GM19099 (cell line): ENCODE results near the gene ADAMTS3.

Experiments used
- POLR2A ChIP-seq: IDR thresholded peaks from 3 replicates; pipeline ENCODE4 v1.6.1; 2011; ENCODE audit warnings: low read depth; ENCODE audit not compliant: insufficient read length; ENCODE audit errors: extremely low read depth

ADAMTS3 gene

GRCh38 chr4:72323227-72323626 is 245.8 kb downstream of the ADAMTS3 start:
- TF ChIP-seq POLR2A: no peak

DNA sequence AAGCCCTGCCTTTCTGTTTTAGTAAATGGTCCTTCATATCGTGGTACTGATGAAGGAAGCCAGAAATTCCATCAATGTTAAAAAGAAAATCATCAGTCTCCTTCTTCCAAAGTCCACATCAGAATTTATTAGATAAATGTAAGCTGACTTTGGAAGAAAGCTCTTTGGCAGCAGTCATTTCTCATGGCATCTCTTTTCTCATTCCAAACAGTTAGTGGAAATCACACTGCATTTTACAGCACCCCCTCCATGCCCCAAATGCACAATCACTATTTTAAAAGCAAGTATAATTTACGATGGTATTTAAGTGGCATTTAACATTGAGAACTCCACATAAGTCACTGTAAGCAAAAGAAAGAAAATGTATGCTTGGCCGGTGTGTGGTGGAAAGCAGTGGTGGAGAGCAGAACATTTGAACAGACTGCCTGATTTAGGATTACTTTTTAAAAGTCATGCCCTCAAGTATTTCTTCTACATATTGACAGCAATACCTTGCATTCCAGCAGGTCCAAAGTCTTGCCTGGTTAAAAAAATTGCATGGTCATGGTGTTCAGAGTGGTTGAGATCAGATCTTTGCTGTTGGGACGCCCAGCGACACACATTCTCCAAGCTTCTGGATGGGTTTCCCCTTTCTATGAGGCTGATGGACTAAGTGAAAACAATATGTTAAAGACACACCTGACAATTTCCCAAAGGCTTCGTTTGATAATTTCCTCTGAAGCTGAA is 248.6 kb downstream of the ADAMTS3 start:
- TF ChIP-seq POLR2A: no peak

GRCh38 chr4:72319601-72320021 is 249.4 kb downstream of the ADAMTS3 start:
- no peak for TF ChIP-seq POLR2A

DNA sequence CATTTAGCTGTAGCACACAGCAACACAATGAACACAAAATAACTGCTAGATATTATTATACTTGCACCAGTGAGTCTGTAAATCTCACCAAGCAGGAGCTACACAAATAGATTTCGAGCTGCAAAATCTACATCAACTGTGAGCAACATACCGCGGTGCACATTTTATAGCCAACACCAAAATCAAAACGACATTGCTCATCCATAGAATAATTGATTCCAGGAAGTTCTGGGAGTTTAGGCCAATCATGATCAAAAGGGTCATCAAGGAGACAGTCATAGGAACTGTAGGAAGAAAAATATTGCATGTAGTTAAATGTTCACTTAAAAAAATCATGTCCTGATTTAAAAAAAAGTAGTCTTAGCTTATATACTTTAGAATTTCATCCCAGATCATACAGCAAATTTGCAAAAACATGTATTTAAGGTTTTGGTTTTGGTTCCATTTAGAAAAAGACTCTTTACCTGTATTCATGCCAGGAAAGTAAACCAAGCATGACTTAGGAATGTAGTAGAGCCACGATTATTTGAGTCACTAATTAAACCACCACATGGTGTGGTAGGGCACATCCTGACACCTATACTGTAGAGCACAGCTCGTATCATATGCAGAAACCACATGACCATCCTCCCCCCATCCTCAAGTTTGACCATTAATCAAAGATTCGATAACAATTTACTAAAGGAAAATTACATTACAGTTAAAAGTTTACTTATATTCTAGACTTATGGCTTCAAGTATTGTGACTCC is 250.4 kb downstream of the ADAMTS3 start:
- no peak for TF ChIP-seq POLR2A

GRCh38 chr4:72314869-72315268 is 254.2 kb downstream of the ADAMTS3 start:
- TF ChIP-seq POLR2A: no peak

DNA sequence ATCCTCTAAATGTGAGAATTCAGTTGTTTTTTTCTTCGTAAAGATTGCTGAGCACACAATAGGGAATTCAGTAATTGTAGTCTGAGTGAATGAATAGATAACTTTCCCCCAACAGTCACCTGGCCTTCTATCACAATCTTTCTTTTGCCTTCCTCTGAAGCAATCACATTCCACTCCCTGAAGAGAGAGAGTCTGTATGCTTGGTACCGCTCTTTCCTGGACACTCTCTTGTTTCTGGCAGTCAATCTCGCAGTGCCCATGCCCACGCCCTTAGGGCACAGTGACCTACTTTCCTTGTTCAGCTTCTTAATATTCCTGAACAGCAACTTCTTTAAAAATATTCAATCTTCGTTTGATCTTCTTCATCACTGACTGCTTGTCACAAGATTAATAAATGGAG is 255.9 kb downstream of the ADAMTS3 start:
- no peak for TF ChIP-seq POLR2A

DNA sequence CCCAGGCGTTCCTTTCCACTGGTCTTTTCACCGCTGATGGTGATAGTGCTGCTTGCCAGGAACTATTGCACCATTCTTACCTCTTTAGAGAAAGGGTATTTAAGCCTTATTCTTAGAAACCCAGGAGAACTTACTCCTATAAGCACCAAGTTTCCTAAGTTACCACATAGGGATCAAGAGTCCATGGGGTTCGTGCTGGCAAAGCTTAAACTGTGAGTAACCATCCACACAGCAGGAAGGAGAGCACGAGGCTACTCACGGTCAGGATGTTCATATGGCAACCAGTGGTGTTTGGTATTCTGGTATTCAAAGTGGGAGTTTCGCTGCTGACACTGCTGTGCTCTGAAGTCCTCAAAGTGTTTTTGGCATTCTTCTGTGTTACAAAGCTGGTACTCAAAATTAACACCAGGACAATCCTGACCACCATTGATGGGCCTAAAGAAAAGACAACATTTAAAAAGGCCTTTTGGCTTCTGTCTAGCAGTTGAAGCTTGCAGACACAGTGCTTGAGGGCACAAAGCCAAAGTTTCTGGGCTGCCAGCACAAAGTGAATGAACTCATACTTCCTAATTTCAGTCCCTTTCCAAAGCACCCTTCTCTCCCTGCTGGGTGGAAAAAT is 256.9 kb downstream of the ADAMTS3 start:
- TF ChIP-seq POLR2A: no peak

DNA sequence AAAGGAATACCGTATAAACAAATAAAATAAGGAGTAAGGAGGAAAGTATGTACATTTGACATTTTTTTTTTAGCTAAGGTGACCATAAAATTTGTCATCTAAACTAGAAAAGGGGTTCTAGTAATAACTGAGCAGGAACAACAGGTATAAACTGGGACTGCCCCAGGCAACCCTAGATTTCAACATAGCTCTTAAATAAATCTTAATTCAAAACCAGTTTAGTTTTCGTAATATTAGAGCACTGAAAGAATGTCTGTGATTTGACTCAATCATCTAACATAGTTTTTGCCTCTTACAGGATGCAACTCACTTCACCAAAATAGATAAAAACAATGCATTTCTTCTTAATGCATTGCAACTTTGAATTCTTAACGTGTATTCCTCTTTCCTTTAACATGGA is 257.7 kb downstream of the ADAMTS3 start:
- no peak for TF ChIP-seq POLR2A

DNA sequence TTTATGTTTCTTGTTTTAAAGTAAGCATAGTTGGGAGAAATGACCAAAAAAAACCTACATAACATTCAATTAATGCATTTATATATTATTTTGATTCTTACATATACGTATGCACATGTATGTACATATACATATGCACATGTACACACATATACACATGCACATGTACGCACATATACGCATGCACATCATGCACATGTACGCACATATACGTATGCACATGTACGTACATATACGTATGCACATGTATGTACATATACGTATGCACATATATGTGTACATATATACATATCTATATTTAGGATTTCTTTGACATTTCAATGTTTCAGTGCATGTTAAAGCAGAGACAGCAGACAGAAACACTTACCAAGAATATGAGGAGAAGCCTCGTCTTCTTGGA is 263.4 kb downstream of the ADAMTS3 start:
- no peak for TF ChIP-seq POLR2A

- no peak for TF ChIP-seq POLR2A
These were observed 263.9 kb downstream of the ADAMTS3 start for GRCh38 chr4:72305080-72305479.

GRCh38 chr4:72302981-72303704 is 265.9 kb downstream of the ADAMTS3 start:
- no peak for TF ChIP-seq POLR2A

DNA sequence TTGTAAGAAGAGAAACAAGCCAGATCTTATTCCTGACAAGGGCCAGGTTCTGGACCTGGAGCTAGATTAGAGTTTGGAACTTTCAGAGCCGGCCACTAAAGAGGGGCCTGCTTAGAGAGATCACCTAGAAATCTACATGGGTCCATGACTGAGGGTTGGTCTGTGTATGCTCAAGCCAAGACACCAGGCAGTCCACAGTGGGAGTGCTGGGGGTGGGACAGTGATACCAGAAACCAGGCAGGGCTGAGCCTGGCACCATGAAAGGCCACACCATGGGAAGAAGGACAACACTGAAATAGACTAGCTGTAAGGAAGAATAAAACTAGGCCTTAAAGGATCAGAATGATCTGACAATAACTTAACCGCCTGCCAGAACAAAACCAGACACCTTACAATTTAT is 267.3 kb downstream of the ADAMTS3 start:
- no peak for TF ChIP-seq POLR2A

DNA sequence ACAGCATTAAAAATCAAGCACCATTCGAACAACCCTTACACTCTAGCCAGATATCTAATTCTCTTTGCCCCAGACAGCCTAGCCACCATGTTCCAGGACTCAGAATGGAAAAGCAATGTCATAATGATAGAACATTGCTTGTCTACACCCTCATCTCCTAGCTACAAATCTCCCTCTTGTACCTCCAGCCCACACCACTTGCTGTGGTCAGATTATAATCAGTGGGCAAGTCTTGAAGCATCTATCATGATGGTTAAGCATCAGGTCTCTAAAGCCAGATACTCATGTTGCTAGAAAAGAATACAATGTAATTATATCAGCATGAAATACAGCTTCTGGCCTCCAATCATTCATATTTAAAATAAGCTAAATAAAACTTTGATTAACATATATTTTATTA is 268.9 kb downstream of the ADAMTS3 start:
- TF ChIP-seq POLR2A: no peak

GRCh38 chr4:72295966-72296557 is 273.0 kb downstream of the ADAMTS3 start:
- TF ChIP-seq POLR2A: no peak

DNA sequence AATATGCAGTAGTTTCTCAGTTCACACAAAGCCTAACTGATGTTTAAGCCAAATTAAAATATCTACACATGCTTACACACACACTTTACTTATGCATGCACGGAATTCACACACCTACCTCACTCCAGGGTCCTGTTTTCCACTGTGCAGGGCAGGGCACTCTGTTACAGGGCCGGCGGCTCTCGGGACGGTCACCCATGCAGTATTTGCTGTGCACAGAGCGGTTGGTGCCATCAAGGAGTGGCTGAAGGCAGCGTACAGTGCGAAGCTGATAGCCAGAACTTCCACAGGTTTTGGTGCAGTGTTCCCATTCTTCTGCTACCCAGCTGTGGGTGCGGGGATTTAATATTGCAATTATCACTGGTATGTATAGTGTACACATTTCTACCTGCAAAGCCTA is 278.3 kb downstream of the ADAMTS3 start:
- no peak for TF ChIP-seq POLR2A
